Keratinocyte (primary cell): ENCODE data around the gene UBE4B. TPM values are rescaled to one million over a fixed set of nuclear protein-coding genes. Genes with fewer than 3 reads are reported as not detected.

Experiments
- DNase-seq: peaks from one replicate; pipeline ENCODE4 v3.0.0-alpha.2; 2011; ENCODE audit warnings: low read depth, missing footprints, low spot score
- FAIRE-seq: peaks from 2 replicates; lab custom pipeline; 2011; peaks lifted over from hg19 to GRCh38; lab: Jason Lieb, UNC
- H2AFZ ChIP-seq: 2 replicates; pipeline ENCODE4 v1.6.0; 2012; ENCODE audit warnings: low read length, control low read depth, inconsistent platforms; ENCODE audit not compliant: control insufficient read depth
- H3K27ac ChIP-seq: 2 replicates; pipeline ENCODE4 v1.5.1; 2011; ENCODE audit warnings: low read length; ENCODE audit not compliant: control insufficient read depth, insufficient read depth
- H3K27me3 ChIP-seq: 3 replicates; pipeline ENCODE4 v1.6.0; 2011; ENCODE audit warnings: low read length; ENCODE audit not compliant: control insufficient read depth, insufficient read depth; ENCODE audit errors: extremely low read depth
- H3K36me3 ChIP-seq, 2 experiments: 2 replicates in 1 of 2; 3 replicates in 1 of 2; pipeline ENCODE4 v1.5.1; 2011; ENCODE audit warnings: low read length in 2 of 2, mild to moderate bottlenecking in 1 of 2; ENCODE audit not compliant: control insufficient read depth in 2 of 2, insufficient read depth in 2 of 2; ENCODE audit errors: extremely low read depth in 1 of 2
- H3K4me1 ChIP-seq: 3 replicates; pipeline ENCODE4 v1.5.1; 2011; ENCODE audit warnings: low read length; ENCODE audit not compliant: control insufficient read depth, insufficient read depth; ENCODE audit errors: extremely low read depth
- H3K4me2 ChIP-seq: 3 replicates; pipeline ENCODE4 v1.6.0; 2011; ENCODE audit warnings: low read depth, low read length; ENCODE audit not compliant: control insufficient read depth, insufficient read depth; ENCODE audit errors: extremely low read depth
- H3K4me3 ChIP-seq, 3 experiments: fragments of 200-600 bp in 1 of 3; sonication (generic) in 1 of 3; 2 replicates in 2 of 3; 3 replicates in 1 of 3; pipeline ENCODE4 v1.5.1; 2011 to 2016; ENCODE audit warnings: low read length in 3 of 3, mild to moderate bottlenecking in 3 of 3, control low read depth in 2 of 3, inconsistent platforms in 1 of 3, low read depth in 1 of 3, mixed read lengths in 1 of 3, mixed run types in 1 of 3, moderate library complexity in 1 of 3; ENCODE audit not compliant: control insufficient read depth in 2 of 3, insufficient read depth in 2 of 3; ENCODE audit errors: extremely low read depth in 1 of 3
- H3K79me2 ChIP-seq: 2 replicates; pipeline ENCODE4 v1.6.0; 2012; ENCODE audit warnings: low read length; ENCODE audit not compliant: control insufficient read depth, insufficient read depth
- H3K9ac ChIP-seq: 3 replicates; pipeline ENCODE4 v1.6.0; 2011; ENCODE audit warnings: low read length; ENCODE audit not compliant: control insufficient read depth, insufficient read depth; ENCODE audit errors: extremely low read depth
- H3K9me1 ChIP-seq: 3 replicates; pipeline ENCODE4 v1.6.0; 2011; ENCODE audit warnings: low read length; ENCODE audit not compliant: control insufficient read depth, insufficient read depth; ENCODE audit errors: extremely low read depth
- H3K9me3 ChIP-seq: 2 replicates; pipeline ENCODE4 v1.5.1; 2012; ENCODE audit warnings: low read depth, low read length; ENCODE audit not compliant: control insufficient read depth
- H4K20me1 ChIP-seq: 3 replicates; pipeline ENCODE4 v1.6.0; 2011; ENCODE audit warnings: low read length; ENCODE audit not compliant: control insufficient read depth, insufficient read depth; ENCODE audit errors: extremely low read depth
- CTCF ChIP-seq, 3 experiments: IDR thresholded peaks in 1 of 3; conservative IDR thresholded peaks in 1 of 3; optimal IDR thresholded peaks in 1 of 3; 2 replicates in 2 of 3; 3 replicates in 1 of 3; pipeline versions ENCODE3 to v1.5.1; 2011; ENCODE audit warnings: low read length in 3 of 3, mild to moderate bottlenecking in 3 of 3, moderate library complexity in 2 of 3, control low read depth in 1 of 3, inconsistent platforms in 1 of 3; ENCODE audit not compliant: insufficient read depth in 2 of 3; ENCODE audit errors: extremely low read depth in 1 of 3
- EZH2 ChIP-seq: IDR thresholded peaks from one replicate; pipeline ENCODE4 v1.6.1; 2012; ENCODE audit warnings: inconsistent platforms, mild to moderate bottlenecking, low read length, moderate library complexity
- dilution Hi-C: fragments of 300-500 bp; cut with MboI; formaldehyde crosslinking; loops from one replicate; pipeline ENCODE4 v1.7.0; 2020; ENCODE audit warnings: low sequenced_read_pairs; ENCODE audit not compliant: extremely low pct_ligation_motif_present
- polyA plus RNA-seq, 5 experiments: library from polyadenylated mRNA; depleted of rRNA in 3 of 5; stranded (reverse) in 3 of 5; stranded (forward) in 1 of 5; unstranded in 1 of 5; fragments of >200 nt; gene quantifications; 1 replicate in 1 of 5; 2 replicates in 3 of 5; 3 replicates in 1 of 5; pipeline versions ENCODE4 v1.2.1 to v1.2.3, GENCODE V29; 2011 to 2012; ENCODE audit warnings: missing spikeins in 2 of 5, low read depth in 1 of 5, low replicate concordance in 1 of 5

Gene UBE4B
- polyA plus RNA-seq, 1 donor (not counting 4 experiments of a cell fraction or from before 2014, with no cell fraction given), result 14.3 TPM

DNA sequence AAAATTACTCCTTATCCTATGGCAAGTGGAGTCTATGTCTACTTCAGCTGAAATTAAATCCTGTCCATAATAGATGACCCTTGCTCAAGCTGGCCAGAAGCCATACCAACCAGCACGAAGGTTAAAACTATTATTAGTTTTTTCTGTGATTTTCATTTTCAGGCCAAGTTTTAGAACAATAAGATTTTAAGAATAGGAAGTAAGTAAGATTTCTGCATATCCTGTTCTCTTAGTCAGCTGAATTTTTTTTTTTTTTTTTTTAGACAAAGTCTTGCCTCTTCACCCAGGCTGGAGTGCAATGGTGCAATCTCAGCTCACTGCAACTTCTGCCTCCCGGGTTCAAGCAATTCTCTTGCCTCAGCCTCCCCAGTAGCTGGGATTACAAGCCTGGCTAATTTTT is 41.8 kb upstream of the UBE4B start:
- DNase-seq (no peak), FAIRE-seq (no peak)
- Histone ChIP-seq H3K4me1 (no peaks in the 10 kb centered on the region), H3K79me2 (no peaks in the 10 kb centered on the region), H3K9ac (no peak overlapping the region), H3K4me2 (no peak overlapping the region), H3K27ac (no peak overlapping the region), H3K36me3 (no peaks in the 10 kb centered on the region), H4K20me1 (no peaks in the 10 kb centered on the region), H3K27me3 (no peaks in the 10 kb centered on the region), H3K4me3 (no peak overlapping the region), H3K9me1 (no peaks in the 10 kb centered on the region), H2AFZ (no peak overlapping the region), H3K9me3 (no peaks in the 10 kb centered on the region)
- TF ChIP-seq CTCF (optimal IDR thresholded peaks at IDR 0.05 in 1 of 3, IDR thresholded peaks at IDR 0.05 in 1 of 3, conservative IDR thresholded peaks at IDR 0.05 in 1 of 3; ENCODE audit: extremely low read depth in 1 of 3, insufficient read depth in 2 of 3, low read length in 3 of 3) (no peak), EZH2 (no peak)
- dilution Hi-C loops, result no loop called here

DNA sequence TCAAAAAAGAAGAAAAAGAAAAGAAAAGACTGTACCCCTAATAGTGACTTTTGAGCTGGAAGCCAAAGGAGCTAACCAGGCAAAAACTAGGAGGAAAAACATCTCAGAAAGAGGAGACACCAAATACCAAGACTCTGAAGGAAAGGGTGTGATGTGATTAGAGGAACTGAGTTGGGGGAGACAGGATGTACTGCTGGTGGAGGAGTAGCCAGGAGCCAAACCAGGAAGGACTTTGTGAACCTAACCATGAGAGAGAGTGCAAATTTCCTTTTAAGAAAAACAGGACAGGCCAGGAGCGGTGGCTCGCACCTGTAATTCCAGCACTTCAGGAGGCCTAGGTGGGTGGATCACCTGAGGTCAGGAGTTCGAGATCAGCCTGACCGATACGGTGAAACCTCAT is 39.8 kb upstream of the UBE4B start:
- no peak overlapping the region for H3K9ac ChIP-seq
- no peaks in the 10 kb centered on the region for H3K9me1 ChIP-seq
- FAIRE-seq (no peak), DNase-seq (no peak)
- no peaks in the 10 kb centered on the region for H3K36me3 ChIP-seq
- no peak overlapping the region for H3K4me2 ChIP-seq
- H3K4me1 ChIP-seq, result peaks cover 2% of the 10 kb centered on the region
- no peak overlapping the region for H3K4me3 ChIP-seq
- H4K20me1 ChIP-seq, result no peaks in the 10 kb centered on the region
- TF ChIP-seq CTCF (optimal IDR thresholded peaks at IDR 0.05 in 1 of 3, IDR thresholded peaks at IDR 0.05 in 1 of 3, conservative IDR thresholded peaks at IDR 0.05 in 1 of 3; ENCODE audit: extremely low read depth in 1 of 3, insufficient read depth in 2 of 3, low read length in 3 of 3) (no peak), EZH2 (no peak)
- no peak overlapping the region for H3K27ac ChIP-seq
- dilution Hi-C loops, result no loop called here
- no peaks in the 10 kb centered on the region for H3K79me2 ChIP-seq
- H2AFZ ChIP-seq, result no peak overlapping the region
- H3K9me3 ChIP-seq, result no peaks in the 10 kb centered on the region
- peaks cover 12% of the 10 kb centered on the region for H3K27me3 ChIP-seq
